ENCODE results near the gene YLPM1.

The YLPM1 gene

GRCh38 chr14:74762917-74763802, at the start of gene YLPM1 (continued):
- TF ChIP-seq ZNF501 (tag by site-specific recombination; IDR thresholded peaks at IDR 0.05) = peak; percentile 62
- no peak for TF ChIP-seq ZNF37A (tag by site-specific recombination; IDR thresholded peaks at IDR 0.05)
- no peak for TF ChIP-seq REPIN1 (tag by site-specific recombination; IDR thresholded peaks at IDR 0.05; ENCODE audit: low read depth)
- peak; percentile 82 for TF ChIP-seq ZNF362 (tag by site-specific recombination; IDR thresholded peaks at IDR 0.05)
- TF ChIP-seq ZNF449 (tag by site-specific recombination; IDR thresholded peaks at IDR 0.05) = 0 out of 2 replicates have a peak, but pooled peaks have one; percentile 27
- 0 out of 2 replicates have a peak, but pooled peaks have one; percentile 13 for TF ChIP-seq SP7 (tag by site-specific recombination; IDR thresholded peaks at IDR 0.05)
- peak; percentile 51; the same call in 1 of the 2 replicates for TF ChIP-seq KLF9 (tag by site-specific recombination; IDR thresholded peaks at IDR 0.05; ENCODE audit: low read depth)
- no peak for TF ChIP-seq GLIS1 (tag by site-specific recombination; IDR thresholded peaks at IDR 0.05)
- peak; percentile 57 for TF ChIP-seq SP2 (tag by site-specific recombination; IDR thresholded peaks at IDR 0.05)
- TF ChIP-seq YY1 (tag by site-specific recombination; IDR thresholded peaks at IDR 0.05) = no peak
- TF ChIP-seq ZBTB1 (tag by site-specific recombination; IDR thresholded peaks at IDR 0.05) = no peak
- peak; percentile 68 for TF ChIP-seq PATZ1 (tag by site-specific recombination; IDR thresholded peaks at IDR 0.05)
- peak; percentile 31; the same call in 1 of the 2 replicates for TF ChIP-seq ZXDB (tag by site-specific recombination; IDR thresholded peaks at IDR 0.05)
- TF ChIP-seq ZNF610 (tag by site-specific recombination; IDR thresholded peaks at IDR 0.05; ENCODE audit: borderline replicate concordance) = no peak; the same call in 1 of the 2 replicates
- TF ChIP-seq GLIS2 (tag by site-specific recombination; IDR thresholded peaks at IDR 0.05) = no peak; the same call in 1 of the 2 replicates
- TF ChIP-seq ZNF843 (tag by site-specific recombination; IDR thresholded peaks at IDR 0.05) = peak; percentile 60; the same call in 1 of the 2 replicates
- TF ChIP-seq ZBTB44 (tag by site-specific recombination; IDR thresholded peaks at IDR 0.05) = peak; percentile 99

- ChIA-PET POLR2A (no interaction called here), CTCF (no interaction called here)
- 0 out of 2 replicates have a peak overlapping the region, but pooled peaks have one; percentile 24 for H3K27ac ChIP-seq (ENCODE audit: extremely low read depth, low read depth, low read length)
- H3K9me3 ChIP-seq (ENCODE audit: control insufficient read depth, insufficient read depth, low read depth, low read length) = no peaks in the 10 kb centered on the region
- peaks cover 35% of the 10 kb centered on the region in 2 experiments for H3K36me3 ChIP-seq (ENCODE audit: control insufficient read depth in 2 of 2, insufficient read depth in 1 of 2, low read length in 2 of 2)
- TF ChIP-seq INSM2 (tag by site-specific recombination; IDR thresholded peaks at IDR 0.05) (no peak), ZNF548 (tag by site-specific recombination; IDR thresholded peaks at IDR 0.05) (no peak), ZNF610 (tag by site-specific recombination; IDR thresholded peaks at IDR 0.05; ENCODE audit: borderline replicate concordance) (no peak), ZBTB8A (tag by site-specific recombination; IDR thresholded peaks at IDR 0.05) (no peak), ZSCAN16 (tag by site-specific recombination; IDR thresholded peaks at IDR 0.05) (no peak), ZNF837 (tag by site-specific recombination; IDR thresholded peaks at IDR 0.05) (no peak), ZNF785 (tag by site-specific recombination; IDR thresholded peaks at IDR 0.05) (no peak), MEIS1 (CRISPR knock-in tag; IDR thresholded peaks at IDR 0.05; ENCODE audit: borderline replicate concordance) (no peak), ZNF248 (tag by site-specific recombination; IDR thresholded peaks at IDR 0.05) (no peak)
- H3K4me3 ChIP-seq (ENCODE audit: low read depth, low read length) = peak overlapping the region; percentile 99
- H3K4me1 ChIP-seq (ENCODE audit: control insufficient read depth, insufficient read depth, low read length) = peaks cover 9% of the 10 kb centered on the region
These were observed 49.8 kb upstream of the YLPM1 start for GRCh38 chr14:74713395-74713735.

Measured in HEK293 (cell line).